Ectodermal cell (in vitro differentiated cells): ENCODE data around the gene AMPD1.

Experiments used
- H3K27ac ChIP-seq: 2 replicates; pipeline ENCODE4 v1.7.0; 2013; ENCODE audit warnings: mild to moderate bottlenecking, low read depth, low read length; ENCODE audit not compliant: insufficient read depth, poor library complexity, severe bottlenecking
- H3K27me3 ChIP-seq: 2 replicates; pipeline ENCODE4 v1.7.0; 2013; ENCODE audit warnings: mild to moderate bottlenecking, low read length; ENCODE audit not compliant: insufficient read depth, control insufficient read depth, poor library complexity, severe bottlenecking
- H3K36me3 ChIP-seq: one replicate; pipeline ENCODE4 v1.7.0; 2013; ENCODE audit warnings: low read length; ENCODE audit not compliant: control insufficient read depth, insufficient read depth
- H3K4me1 ChIP-seq: one replicate; pipeline ENCODE4 v1.7.0; 2013; ENCODE audit warnings: low read length; ENCODE audit not compliant: control insufficient read depth, insufficient read depth
- H3K4me3 ChIP-seq: 2 replicates; pipeline ENCODE4 v1.7.0; 2013; ENCODE audit warnings: low read depth, low read length, control low read depth; ENCODE audit not compliant: insufficient read depth
- H3K9me3 ChIP-seq: 2 replicates; pipeline ENCODE4 v1.7.0; 2013; ENCODE audit warnings: mild to moderate bottlenecking, low read length, moderate library complexity; ENCODE audit not compliant: control insufficient read depth
- WGBS, 2 experiments: methylation state at CpG; one replicate each; pipeline ENCODE4 v1.1.7; 2013; ENCODE audit warnings: missing lambda C conversion rate in 2 of 2; 5-methylcytosine and 5-hydroxymethylcytosine counted together

Gene AMPD1

GRCh38 chr1:114701931-114702330 lies 6.6 kb upstream of the AMPD1 start:
- WGBS, 2 experiments, result 96 to 100% methylated on average over 1 to 2 of the region's 2 CpGs
- no peaks in the 10 kb centered on the region for H3K9me3 ChIP-seq
- H3K27me3 ChIP-seq, result peaks cover 8% of the 10 kb centered on the region
- no peak overlapping the region for H3K4me3 ChIP-seq
- H3K27ac ChIP-seq, result no peak overlapping the region
- H3K36me3 ChIP-seq, result peaks cover 5% of the 10 kb centered on the region
- H3K4me1 ChIP-seq, result no peaks in the 10 kb centered on the region

DNA sequence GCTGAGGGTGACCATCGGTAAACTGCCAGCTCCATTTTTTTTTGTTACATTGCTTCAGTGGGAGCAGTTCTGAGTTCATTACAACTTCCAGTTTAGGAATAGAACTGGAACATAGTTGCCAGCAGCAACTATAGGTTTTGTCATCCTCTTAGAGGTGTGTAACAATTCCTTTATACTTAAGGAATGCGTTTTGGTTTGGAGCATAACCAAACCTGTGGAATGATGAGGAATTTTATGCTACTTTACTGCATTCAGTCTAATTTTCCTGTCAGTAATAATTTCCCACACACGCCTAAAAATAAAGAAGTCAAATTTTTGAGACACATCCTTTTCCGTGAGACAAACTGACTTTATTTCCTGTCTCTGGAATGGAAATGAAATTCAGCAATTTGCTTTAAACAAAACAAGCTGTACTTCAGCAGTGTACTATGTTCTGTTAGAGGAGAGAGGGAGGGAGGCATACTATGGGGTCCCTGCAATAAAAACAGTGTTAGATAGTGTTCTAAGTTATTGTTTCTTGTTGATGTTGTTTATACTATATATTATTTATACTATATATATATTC lies 4.8 kb upstream of the AMPD1 start:
- H3K9me3 ChIP-seq, result no peaks in the 10 kb centered on the region
- peaks cover 8% of the 10 kb centered on the region for H3K27me3 ChIP-seq
- H3K36me3 ChIP-seq, result no peaks in the 10 kb centered on the region
- WGBS, 2 experiments, result 87 to 88% methylated on average over 4 of the region's 4 CpGs
- H3K27ac ChIP-seq, result no peak overlapping the region
- no peak overlapping the region for H3K4me3 ChIP-seq
- no peaks in the 10 kb centered on the region for H3K4me1 ChIP-seq

- Histone ChIP-seq H3K36me3 (no peaks in the 10 kb centered on the region), H3K4me3 (no peak overlapping the region), H3K9me3 (no peaks in the 10 kb centered on the region), H3K27me3 (peaks cover 8% of the 10 kb centered on the region), H3K27ac (no peak overlapping the region), H3K4me1 (no peaks in the 10 kb centered on the region)
Observed at GRCh38 chr1:114696810-114697209, 1.5 kb upstream of the AMPD1 start.

DNA sequence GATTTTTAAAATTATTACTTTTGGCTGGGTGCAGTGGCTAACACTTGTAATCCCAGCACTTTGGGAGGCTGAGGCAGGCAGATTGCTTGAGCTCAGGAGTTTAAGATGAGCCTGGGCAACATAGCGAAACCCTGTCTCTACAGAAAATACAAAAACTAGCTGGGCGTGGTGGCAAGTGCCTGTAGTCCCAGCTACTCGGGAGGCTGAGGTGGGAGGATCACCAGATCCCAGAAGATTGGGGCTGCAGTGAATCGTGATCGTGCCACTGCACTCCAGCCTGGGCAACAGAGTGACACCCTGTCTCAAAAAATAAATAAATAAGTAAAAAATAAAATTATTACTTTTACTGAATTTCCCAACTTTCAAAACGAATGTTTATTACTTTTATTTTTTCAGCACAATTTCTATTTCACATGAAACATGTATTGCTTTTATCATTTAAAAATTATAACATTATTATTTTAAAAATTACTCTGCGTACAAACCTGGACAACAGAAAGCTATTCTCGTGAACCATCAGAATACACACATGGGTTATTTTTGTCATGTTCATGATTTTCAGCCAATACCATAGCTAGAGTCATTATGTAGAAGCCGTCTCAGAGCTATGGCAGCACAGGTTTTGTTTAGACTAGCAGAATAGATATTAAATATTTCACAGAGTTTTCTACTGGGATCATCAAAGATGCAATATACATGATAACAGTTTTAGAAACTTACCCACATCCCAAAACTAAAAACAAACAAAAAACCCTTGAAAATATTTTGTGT lies 621 bp downstream of the AMPD1 start:
- Histone ChIP-seq H3K9me3 (no peaks in the 10 kb centered on the region), H3K27ac (no peak overlapping the region), H3K36me3 (no peaks in the 10 kb centered on the region), H3K27me3 (peaks cover 3% of the 10 kb centered on the region), H3K4me1 (no peaks in the 10 kb centered on the region), H3K4me3 (no peak overlapping the region)
- 89 to 95% methylated on average over 7 to 8 of the region's 9 CpGs for WGBS, 2 experiments

DNA sequence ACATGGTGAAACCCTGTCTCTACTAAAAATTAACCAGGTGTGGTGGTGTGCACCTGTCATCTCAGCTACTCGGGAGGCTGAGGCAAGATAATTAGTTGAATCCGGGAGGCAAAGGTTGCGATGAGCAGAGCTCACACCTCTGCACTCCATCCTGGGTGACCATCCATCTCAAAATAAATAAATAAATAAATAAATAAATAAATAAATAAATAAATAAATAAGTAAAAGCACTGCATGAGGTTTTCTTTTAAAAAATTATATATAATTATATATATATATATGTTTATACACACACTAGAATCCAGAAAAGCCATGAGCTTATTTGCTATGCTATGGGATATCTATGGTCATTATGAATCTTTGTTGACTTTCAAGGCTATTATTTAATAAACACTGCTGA lies 2.4 kb downstream of the AMPD1 start:
- H3K9me3 ChIP-seq, result no peaks in the 10 kb centered on the region
- H3K4me1 ChIP-seq, result no peaks in the 10 kb centered on the region
- no peaks in the 10 kb centered on the region for H3K27me3 ChIP-seq
- H3K27ac ChIP-seq, result no peak overlapping the region
- H3K4me3 ChIP-seq, result no peak overlapping the region
- H3K36me3 ChIP-seq, result no peaks in the 10 kb centered on the region
- WGBS, 2 experiments, result 97 to 100% methylated on average over 3 of the region's 3 CpGs

DNA sequence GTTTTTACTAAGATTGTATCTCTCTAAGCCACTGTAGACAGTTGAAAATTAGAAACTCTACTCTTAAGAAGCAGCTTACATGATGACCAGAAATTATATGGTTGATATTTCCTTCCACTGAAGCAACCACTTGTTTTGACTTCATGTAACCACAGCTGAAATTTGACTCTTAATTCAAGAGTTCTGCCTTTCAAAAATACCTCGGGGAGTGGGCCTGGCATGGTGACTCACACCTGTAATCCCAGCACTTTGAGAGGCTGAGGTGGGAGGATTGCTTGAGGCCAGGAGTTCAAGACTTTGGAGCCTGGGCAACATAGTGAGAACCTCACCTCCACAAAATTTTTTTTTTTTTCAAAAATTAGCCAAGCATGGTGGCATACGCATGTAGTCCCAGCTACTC lies 4.3 kb downstream of the AMPD1 start:
- 78 to 89% methylated on average over 2 of the region's 2 CpGs for WGBS, 2 experiments
- no peak overlapping the region for H3K27ac ChIP-seq
- no peaks in the 10 kb centered on the region for H3K36me3 ChIP-seq
- H3K4me3 ChIP-seq, result no peak overlapping the region
- H3K4me1 ChIP-seq, result no peaks in the 10 kb centered on the region
- no peaks in the 10 kb centered on the region for H3K9me3 ChIP-seq
- H3K27me3 ChIP-seq, result no peaks in the 10 kb centered on the region

- 80 to 88% methylated on average over 1 of the region's 1 CpG for WGBS, 2 experiments
- Histone ChIP-seq H3K9me3 (no peaks in the 10 kb centered on the region), H3K36me3 (no peaks in the 10 kb centered on the region), H3K27ac (no peak overlapping the region), H3K4me1 (no peaks in the 10 kb centered on the region), H3K4me3 (no peak overlapping the region), H3K27me3 (no peaks in the 10 kb centered on the region)
Observed at GRCh38 chr1:114690148-114690547, 5.2 kb downstream of the AMPD1 start.

- Histone ChIP-seq H3K4me1 (no peaks in the 10 kb centered on the region), H3K27me3 (no peaks in the 10 kb centered on the region)
- 85 to 87% methylated on average over 4 of the region's 4 CpGs for WGBS, 2 experiments
Observed at GRCh38 chr1:114688526-114688925, 6.8 kb downstream of the AMPD1 start.

GRCh38 chr1:114685851-114686250 lies 9.5 kb downstream of the AMPD1 start:
- Histone ChIP-seq H3K9me3 (no peaks in the 10 kb centered on the region), H3K4me1 (no peaks in the 10 kb centered on the region), H3K27ac (no peak overlapping the region), H3K27me3 (no peaks in the 10 kb centered on the region), H3K36me3 (no peaks in the 10 kb centered on the region), H3K4me3 (no peak overlapping the region)
- WGBS, 2 experiments, result 85 to 89% methylated on average over 5 of the region's 5 CpGs

More at GRCh38 chr1:114688526-114688925, 6.8 kb downstream of the AMPD1 start:
- Histone ChIP-seq H3K4me3 (no peak overlapping the region), H3K9me3 (no peaks in the 10 kb centered on the region), H3K36me3 (no peaks in the 10 kb centered on the region), H3K27ac (no peak overlapping the region)

DNA sequence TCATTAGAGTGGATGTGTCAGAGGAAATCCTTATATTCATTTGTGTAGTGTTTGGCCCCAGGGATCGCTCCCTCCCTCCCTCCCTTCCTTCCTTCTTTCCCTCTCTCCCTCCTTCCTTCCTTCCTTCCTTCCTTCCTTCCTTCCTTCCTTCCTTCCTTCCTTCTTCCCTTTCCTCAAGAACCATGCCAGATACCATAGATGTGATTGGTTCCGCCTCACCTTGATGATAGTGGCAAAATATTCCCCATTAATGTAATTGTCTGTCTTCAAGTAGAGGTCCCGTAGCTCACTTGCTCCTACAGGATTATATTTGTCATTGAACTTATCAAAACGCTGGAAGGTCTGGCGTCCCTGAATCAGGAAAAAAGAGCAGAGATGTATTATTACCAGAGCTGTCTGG lies 17.7 kb downstream of the AMPD1 start:
- Histone ChIP-seq H3K27ac (no peak overlapping the region), H3K4me1 (no peaks in the 10 kb centered on the region), H3K9me3 (no peaks in the 10 kb centered on the region), H3K36me3 (no peaks in the 10 kb centered on the region), H3K27me3 (peaks cover 35% of the 10 kb centered on the region), H3K4me3 (no peak overlapping the region)
- WGBS, 2 experiments, result 83 to 89% methylated on average over 5 of the region's 5 CpGs
